Mucosa of descending colon (tissue), 3 donors: ENCODE data around the gene PLEKHA7. TPM values are rescaled to one million over a fixed set of nuclear protein-coding genes. Genes with fewer than 3 reads are reported as not detected.
"Not testable (repeated sequence)": the region's sequence is repeated elsewhere in the genome, so short reads cannot be mapped to it uniquely, and the experiment has no call there.

Experiments used
- ATAC-seq: fragments of 200-7000 bp; cut with Tn5 transposase; one replicate; pipeline ENCODE4 v1.9.1; 2020; ENCODE audit warnings: mild to moderate bottlenecking, moderate library complexity
- DNase-seq, 3 donors: peaks; one replicate each; pipeline ENCODE4 v3.0.0-alpha.2; 2020
- H3K36me3 ChIP-seq: fragments of 200-600 bp; one replicate; pipeline ENCODE4 v1.8.0; 2021; ENCODE audit warnings: low read depth, mild to moderate bottlenecking
- H3K4me1 ChIP-seq: fragments of 200-600 bp; one replicate; pipeline ENCODE4 v1.8.0; 2021; ENCODE audit warnings: low read depth, mild to moderate bottlenecking
- H3K4me3 ChIP-seq: fragments of 200-600 bp; one replicate; pipeline ENCODE4 v1.8.0; 2021; ENCODE audit warnings: mild to moderate bottlenecking
- H3K9me3 ChIP-seq: fragments of 200-600 bp; one replicate; pipeline ENCODE4 v1.8.0; 2021; ENCODE audit warnings: mild to moderate bottlenecking
- CTCF ChIP-seq: fragments of 200-600 bp; IDR thresholded peaks from one replicate; pipeline ENCODE4 v1.8.0; 2022; ENCODE audit warnings: antibody characterized with exemption, mild to moderate bottlenecking
- intact Hi-C, 2 donors: fragments of 100-400 bp; cut with DNase I in 1 of 2; cut with micrococcal nuclease in 1 of 2; formaldehyde crosslinking; loops; one replicate each; pipeline versions ENCODE4 v1.11.0 to v1.11.1; 2022; cut with DNase I, micrococcal nuclease
- total RNA-seq, 3 donors: library from RNA; stranded (reverse); fragmentation: NEBNext Ultra II Directional in 2 of 3; extraction: Animal tissue kit (Norgen Biotek cat#: 25700) in 2 of 3; gene quantifications; one replicate each; pipeline versions ENCODE4 v1.2.1 to v1.2.4, GENCODE V29; 2021 to 2023
- donor health status: DM: no; HTN: no; CAD: no; lungs with moderate emphysema.
- donor health status: DM: no; HTN: no; CAD: no.
- donor health status: DM: no; HTN: yes; CAD: no.

PLEKHA7 gene
- total RNA-seq, 3 donors from 2014 or later = 67.0 to 120 (median 99.6) TPM

DNA sequence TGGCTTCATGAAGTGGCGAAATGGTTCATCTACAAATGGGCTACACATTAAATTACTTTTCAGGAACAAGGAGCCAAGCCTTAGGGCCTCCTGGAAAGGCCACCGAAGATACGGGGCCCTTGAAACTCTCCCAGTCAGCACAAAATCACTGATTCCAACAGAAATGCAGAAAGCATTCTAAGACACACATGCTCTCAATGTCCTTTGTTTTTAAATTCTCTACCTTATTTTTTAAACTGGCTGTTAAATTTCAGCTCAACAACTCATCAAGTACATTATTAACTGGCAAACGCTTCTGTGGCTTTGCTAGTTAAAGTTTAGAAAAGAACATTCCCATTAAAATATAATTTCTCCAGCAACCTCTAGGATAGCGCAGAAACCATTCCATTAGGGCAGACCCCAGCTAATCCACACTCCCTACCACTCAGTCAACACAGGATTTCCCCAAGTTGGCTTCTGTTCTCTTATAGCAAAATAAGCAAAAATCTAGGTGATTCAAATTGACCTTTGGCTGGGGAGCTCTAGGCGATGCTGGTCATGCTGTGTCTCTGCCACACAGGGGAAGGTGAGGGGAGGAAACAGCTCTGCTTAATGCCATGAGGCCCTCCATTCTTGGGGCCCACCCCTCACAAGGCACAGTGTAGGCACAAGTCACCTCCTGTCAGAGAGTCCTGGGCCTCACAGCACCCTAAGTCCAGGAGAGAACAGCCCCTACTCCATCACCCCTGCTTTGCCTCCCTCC, 47.1 kb downstream of the PLEKHA7 start:
- H3K36me3 ChIP-seq = no peaks in the 10 kb centered on the region
- TF ChIP-seq CTCF = no peak
- H3K4me1 ChIP-seq = peaks cover 37% of the 10 kb centered on the region
- DNase-seq = no peak
- H3K9me3 ChIP-seq = no peaks in the 10 kb centered on the region
- no peak overlapping the region for H3K4me3 ChIP-seq
- ATAC-seq = peak; percentile 33
- intact Hi-C loops = no loop called here

DNA sequence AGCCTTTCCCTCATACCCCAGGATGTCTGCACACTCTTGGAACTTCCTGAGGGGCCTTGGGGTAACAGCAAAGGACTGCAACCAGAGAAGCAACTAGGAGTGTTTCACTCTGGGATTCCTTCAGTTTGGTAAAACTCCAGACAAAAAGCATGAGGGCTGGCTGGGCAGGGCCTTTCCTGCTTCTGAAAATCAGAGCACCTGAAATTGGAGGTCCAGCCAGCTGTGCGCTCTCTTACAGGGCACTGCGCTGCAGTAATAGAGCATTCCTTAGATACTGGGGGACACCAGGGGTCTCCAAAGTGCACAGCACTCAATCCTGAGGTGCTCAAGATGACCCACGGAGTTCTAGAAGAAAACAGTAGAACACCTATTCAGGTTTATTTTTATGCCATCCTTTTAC, 49.7 kb downstream of the PLEKHA7 start:
- ATAC-seq (no peak), DNase-seq (no peak)
- intact Hi-C loops = no loop called here
- no peak overlapping the region for H3K4me3 ChIP-seq
- H3K36me3 ChIP-seq = no peaks in the 10 kb centered on the region
- no peak for TF ChIP-seq CTCF
- H3K4me1 ChIP-seq = peaks cover 25% of the 10 kb centered on the region
- no peaks in the 10 kb centered on the region for H3K9me3 ChIP-seq

DNA sequence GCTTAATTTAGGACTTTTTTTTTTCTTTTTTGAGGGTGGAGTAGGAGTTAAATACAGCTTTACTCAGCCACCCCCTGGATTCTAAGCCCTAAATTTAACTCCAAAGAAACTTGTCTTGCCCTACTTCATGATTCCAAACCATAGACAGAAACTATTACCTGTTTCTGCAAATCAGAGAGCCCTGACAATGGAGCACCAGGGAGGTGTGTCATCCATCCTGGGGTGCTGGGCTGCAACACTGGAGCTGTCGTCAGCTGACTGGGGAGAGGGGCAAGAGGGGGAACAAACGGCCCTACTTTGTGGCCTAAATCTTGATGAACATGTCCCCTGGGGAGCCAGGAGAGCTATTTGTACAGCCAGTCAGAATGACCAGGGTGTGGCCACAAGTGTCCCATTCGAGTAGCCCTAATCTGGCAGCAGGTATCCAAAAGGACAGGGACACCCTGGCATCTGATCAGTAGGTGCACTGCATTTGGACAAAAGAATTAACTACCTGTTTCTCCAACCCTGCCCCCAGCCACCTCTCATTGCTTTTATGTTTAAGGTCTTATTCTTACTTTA, 50.8 kb downstream of the PLEKHA7 start:
- intact Hi-C loops = no loop called here
- Histone ChIP-seq H3K9me3 (no peaks in the 10 kb centered on the region), H3K4me1 (peaks cover 22% of the 10 kb centered on the region), H3K4me3 (no peak overlapping the region), H3K36me3 (no peaks in the 10 kb centered on the region)
- ATAC-seq = no peak
- DNase-seq = no peak
- TF ChIP-seq CTCF = no peak

GRCh38 chr11:16962589-16962988, 51.6 kb downstream of the PLEKHA7 start:
- H3K9me3 ChIP-seq, ATAC-seq, H3K36me3 ChIP-seq, DNase-seq, H3K4me3 ChIP-seq, intact Hi-C loops: not testable (repeated sequence)
- peaks cover 13% of the 10 kb centered on the region for H3K4me1 ChIP-seq

- Histone ChIP-seq H3K9me3 (no peaks in the 10 kb centered on the region), H3K4me1 (peaks cover 9% of the 10 kb centered on the region), H3K36me3 (no peaks in the 10 kb centered on the region), H3K4me3 (no peak overlapping the region)
- TF ChIP-seq CTCF = no peak
- intact Hi-C loops = no loop called here
- ATAC-seq (no peak), DNase-seq (no peak)
These were observed 52.1 kb downstream of the PLEKHA7 start for GRCh38 chr11:16962146-16962545.

DNA sequence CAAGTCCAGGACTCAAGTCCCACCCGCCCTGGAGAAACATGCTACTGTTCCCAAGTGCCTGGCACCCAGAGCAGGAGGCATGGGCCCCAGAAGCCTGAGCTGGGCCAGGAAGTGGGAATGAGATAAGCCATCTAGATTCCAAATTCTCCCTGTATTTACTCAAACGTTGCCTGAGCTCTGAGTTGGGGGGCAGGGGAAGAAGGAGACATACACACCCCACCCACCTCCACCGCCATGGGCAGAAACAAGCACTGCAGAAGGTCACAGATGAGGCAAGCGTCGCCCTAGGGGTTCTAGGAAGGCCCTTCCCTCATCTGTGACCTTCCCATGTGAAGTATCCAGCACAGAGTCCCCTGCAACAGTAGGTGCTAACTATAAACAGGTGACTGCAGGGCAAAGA, 54.0 kb downstream of the PLEKHA7 start:
- H3K9me3 ChIP-seq = no peaks in the 10 kb centered on the region
- ATAC-seq = no peak
- no peak for DNase-seq
- H3K4me3 ChIP-seq = no peak overlapping the region
- H3K36me3 ChIP-seq = no peaks in the 10 kb centered on the region
- no peak for TF ChIP-seq CTCF
- no peaks in the 10 kb centered on the region for H3K4me1 ChIP-seq
- intact Hi-C loops = no loop called here
